Lung (tissue), 12 donors: Measurements from ENCODE around the gene KCNJ10. TPM values are rescaled to one million over a fixed set of nuclear protein-coding genes. Genes with fewer than 3 reads are reported as not detected.

Experiments used
- ATAC-seq: fragments of 200-7000 bp; cut with Tn5 transposase; one replicate; pipeline ENCODE4 v1.9.1; 2020; ENCODE audit warnings: moderate number of reproducible peaks; ENCODE audit not compliant: insufficient read depth, low FRiP score
- DNase-seq, 3 donors: peaks; one replicate each; pipeline ENCODE4 v3.0.0-alpha.2; 2013 to 2017
- H3K27ac ChIP-seq, 2 donors: one replicate each; pipeline ENCODE4 v1.5.1; 2013; ENCODE audit warnings: mild to moderate bottlenecking in 2 of 2, moderate library complexity in 2 of 2, control low read depth in 1 of 2, inconsistent platforms in 1 of 2, low read depth in 1 of 2, low read length in 1 of 2
- H3K27me3 ChIP-seq, 3 donors: one replicate each; pipeline ENCODE4 v1.5.1; 2013; ENCODE audit warnings: low read length in 2 of 3; ENCODE audit not compliant: control insufficient read depth in 3 of 3, insufficient read depth in 3 of 3
- H3K36me3 ChIP-seq, 4 donors: one replicate each; pipeline ENCODE4 v1.5.1; 2013; ENCODE audit warnings: low read length in 4 of 4, mild to moderate bottlenecking in 1 of 4, moderate library complexity in 1 of 4; ENCODE audit not compliant: control insufficient read depth in 4 of 4, insufficient read depth in 4 of 4
- H3K4me1 ChIP-seq, 5 donors: one replicate each; pipeline ENCODE4 v1.5.1; 2013; ENCODE audit warnings: low read length in 5 of 5, mild to moderate bottlenecking in 2 of 5, moderate library complexity in 1 of 5; ENCODE audit not compliant: control insufficient read depth in 5 of 5, insufficient read depth in 5 of 5
- H3K4me3 ChIP-seq: one replicate; pipeline ENCODE4 v1.5.1; 2013; ENCODE audit warnings: mild to moderate bottlenecking, control low read depth, moderate library complexity
- H3K9ac ChIP-seq, 2 donors: one replicate each; pipeline ENCODE4 v1.5.1; 2013; ENCODE audit warnings: low read length in 2 of 2, control low read depth in 1 of 2; ENCODE audit not compliant: insufficient read depth in 1 of 2
- H3K9me3 ChIP-seq, 4 donors: one replicate each; pipeline ENCODE4 v1.5.1; 2013; ENCODE audit warnings: low read length in 3 of 4, mild to moderate bottlenecking in 1 of 4, moderate library complexity in 1 of 4; ENCODE audit not compliant: control insufficient read depth in 4 of 4, insufficient read depth in 3 of 4
- CTCF ChIP-seq: IDR thresholded peaks from 2 replicates; pipeline ENCODE4 v1.5.1; 2012; ENCODE audit warnings: mild to moderate bottlenecking; ENCODE audit errors: control extremely low read depth, extremely low read depth
- WGBS, 2 donors: extraction: QIAGEN DNeasy Blood & Tissue Kit; methylation state at CpG; one replicate each; pipeline ENCODE4 v1.1.7; 2013; 5-methylcytosine and 5-hydroxymethylcytosine counted together
- polyA plus RNA-seq, 2 donors: library from polyadenylated mRNA; stranded (reverse); fragments of 200-250 nt; gene quantifications; one replicate each; pipeline ENCODE4 v1.2.1, GENCODE V29; 2013
- total RNA-seq, 2 donors: library from RNA; depleted of rRNA in 1 of 2; stranded (reverse); fragments of >200 nt in 1 of 2; gene quantifications; one replicate each; pipeline ENCODE4 v1.2.1, GENCODE V29; 2014 to 2021
- donor health status: control.
- donor health status: control.
- donor health status: Bipolar disorder and iron deficiency.
- donor health status: healthy.
- donor health status: DM: yes; HTN: yes; CAD: no.

Gene KCNJ10
- total and polyA plus RNA-seq, 4 donors = 0.02 to 0.37 (median 0.10) TPM

- WGBS, 2 donors = 5% methylated on average over 11 of the region's 11 CpGs
- peaks cover 0 to 8% (median 0%) of the 10 kb centered on the region in 3 donors for H3K27me3 ChIP-seq
- no peaks in the 10 kb centered on the region for H3K9me3 ChIP-seq
- H3K36me3 ChIP-seq = no peaks in the 10 kb centered on the region
- H3K27ac ChIP-seq = no peak overlapping the region
- H3K4me1 ChIP-seq = peaks cover 0 to 20% (median 11%) of the 10 kb centered on the region in 5 donors
- TF ChIP-seq CTCF = peak; percentile 17
- H3K4me3 ChIP-seq = no peak overlapping the region
- peak overlapping the region in 1 of 2 donors; percentile 17 for H3K9ac ChIP-seq
- DNase-seq (peak; percentile 84 to 90 (median 86)), ATAC-seq (peak; percentile 45)
Observed at GRCh38 chr1:160046494-160047110, 23.4 kb downstream of the KCNJ10 start.

DNA sequence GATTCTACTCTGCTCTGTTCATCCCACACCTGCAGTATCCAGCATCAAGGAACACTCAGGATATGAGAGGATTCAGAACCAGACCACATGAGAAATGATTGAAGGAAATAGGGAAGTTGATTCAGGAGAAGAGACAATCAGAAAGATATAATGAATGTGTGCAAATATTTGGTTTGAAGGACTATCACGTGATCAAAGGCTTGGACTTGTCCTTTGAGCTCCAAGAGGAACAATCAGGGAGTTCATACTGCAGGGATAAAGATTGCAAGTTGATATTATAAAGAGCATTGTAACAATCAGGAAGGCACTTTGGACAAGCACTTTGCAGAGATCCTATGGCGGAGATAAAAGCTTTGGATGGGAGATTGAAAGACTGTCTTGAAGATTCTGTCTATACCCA lies 24.3 kb downstream of the KCNJ10 start:
- H3K36me3 ChIP-seq = no peaks in the 10 kb centered on the region
- ATAC-seq = no peak

GRCh38 chr1:160043543-160043942 lies 26.4 kb downstream of the KCNJ10 start:
- H3K36me3 ChIP-seq = no peaks in the 10 kb centered on the region
- TF ChIP-seq CTCF = no peak
- H3K9ac ChIP-seq = no peak overlapping the region
- H3K4me3 ChIP-seq = no peak overlapping the region
- H3K9me3 ChIP-seq = no peaks in the 10 kb centered on the region
- H3K27me3 ChIP-seq = peaks cover 0 to 8% (median 0%) of the 10 kb centered on the region in 3 donors
- peaks cover 0 to 20% (median 11%) of the 10 kb centered on the region in 5 donors for H3K4me1 ChIP-seq
- DNase-seq = no peak
- H3K27ac ChIP-seq = no peak overlapping the region
- ATAC-seq = no peak

More for the DNA sequence above, 24.3 kb downstream of the KCNJ10 start:
- Histone ChIP-seq H3K9me3 (no peaks in the 10 kb centered on the region), H3K27ac (no peak overlapping the region), H3K27me3 (peaks cover 0 to 8% (median 0%) of the 10 kb centered on the region in 3 donors), H3K4me3 (no peak overlapping the region), H3K9ac (no peak overlapping the region), H3K4me1 (peaks cover 0 to 20% (median 11%) of the 10 kb centered on the region in 5 donors)
- 51 to 57% methylated on average over 2 of the region's 2 CpGs for WGBS, 2 donors
- no peak for TF ChIP-seq CTCF
- no peak for DNase-seq

DNA sequence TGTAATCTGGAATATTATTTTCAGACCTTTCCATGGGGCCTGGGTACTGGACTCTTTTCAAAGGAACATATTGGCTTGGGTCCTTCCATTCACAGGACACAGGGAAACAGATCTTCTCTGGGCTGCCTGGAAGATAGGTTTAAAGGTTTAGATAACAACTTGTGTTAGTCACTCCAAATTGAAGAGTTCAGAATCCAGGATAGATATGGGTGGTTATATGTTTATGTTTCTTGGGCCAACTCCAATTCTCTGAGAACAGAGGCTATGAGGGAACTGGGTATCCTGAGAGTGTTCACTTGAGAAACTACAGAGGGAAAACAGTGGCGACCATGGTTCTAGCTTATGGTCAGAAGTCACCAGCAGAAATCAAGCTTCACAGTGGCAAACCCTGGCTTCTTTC lies 29.5 kb downstream of the KCNJ10 start:
- no peak overlapping the region for H3K9ac ChIP-seq
- peaks cover 0 to 10% (median 0%) of the 10 kb centered on the region in 5 donors for H3K4me1 ChIP-seq
- no peaks in the 10 kb centered on the region for H3K36me3 ChIP-seq
- H3K27ac ChIP-seq = no peak overlapping the region
- no peak overlapping the region for H3K4me3 ChIP-seq
- ATAC-seq (no peak), DNase-seq (no peak)
- no peak for TF ChIP-seq CTCF
- WGBS, 2 donors = 93 to 95% methylated on average over 1 of the region's 1 CpG
- H3K9me3 ChIP-seq = no peaks in the 10 kb centered on the region
- H3K27me3 ChIP-seq = peaks cover 0 to 4% (median 0%) of the 10 kb centered on the region in 3 donors
